ENCODE data around the gene NUBP2.

Gene NUBP2

DNA sequence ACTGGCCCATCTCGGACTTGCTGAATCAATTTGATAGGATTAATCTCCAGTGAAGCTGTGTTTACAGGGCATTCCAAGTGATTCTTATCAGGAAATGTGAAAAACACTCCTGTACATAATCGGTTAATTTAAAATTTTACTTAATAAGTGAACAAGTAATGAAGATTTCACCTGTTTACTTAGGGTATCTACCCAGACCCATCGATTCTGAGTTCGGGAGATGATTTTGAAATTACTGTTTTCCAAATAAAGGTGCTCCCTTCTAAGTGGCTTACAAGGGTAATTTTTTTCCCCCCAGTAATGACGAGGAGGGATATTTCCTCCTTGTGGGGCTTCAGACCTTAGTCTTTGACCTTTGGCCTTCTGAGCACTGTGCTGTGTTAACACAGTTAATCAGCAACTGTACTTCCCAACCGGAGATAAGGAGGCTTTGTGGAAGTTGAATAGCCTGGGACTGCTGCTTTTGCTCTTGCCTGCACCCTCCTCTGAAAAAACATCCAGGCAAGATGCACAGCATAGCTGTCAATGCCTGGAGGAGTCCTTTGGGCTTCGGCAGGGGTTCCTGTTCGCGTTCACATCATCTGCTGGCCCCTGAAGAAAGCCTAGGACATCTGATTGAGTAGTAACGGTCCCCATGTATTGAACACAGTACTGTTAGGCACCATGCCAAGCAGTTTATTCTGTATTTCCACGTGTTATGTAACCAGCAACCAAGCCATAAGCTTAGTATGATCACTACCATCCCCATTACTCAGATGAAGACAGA, 46.1 kb downstream of the NUBP2 start:
- DNase-seq (ENCODE audit: low spot score), result no peak

DNA sequence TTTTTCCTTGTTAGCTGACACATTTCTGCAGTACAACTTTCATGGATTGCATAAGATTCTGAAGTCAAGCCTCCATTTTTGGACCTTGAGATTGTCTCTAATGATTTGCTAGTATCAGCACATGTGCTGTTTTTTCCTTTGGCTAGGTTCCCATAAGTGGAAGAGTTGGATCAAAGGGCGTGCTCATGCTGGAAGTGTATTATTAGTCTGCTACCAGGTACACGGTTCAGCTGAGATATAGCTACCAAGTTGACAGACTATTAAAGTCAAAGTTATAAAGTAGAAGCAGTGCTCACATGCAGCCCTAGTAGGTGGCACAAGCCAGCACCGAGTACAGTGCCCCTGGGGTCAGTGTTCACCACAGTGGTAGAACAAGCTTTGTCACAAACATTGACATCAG, 47.5 kb downstream of the NUBP2 start:
- DNase-seq (ENCODE audit: low spot score), result no peak

DNA sequence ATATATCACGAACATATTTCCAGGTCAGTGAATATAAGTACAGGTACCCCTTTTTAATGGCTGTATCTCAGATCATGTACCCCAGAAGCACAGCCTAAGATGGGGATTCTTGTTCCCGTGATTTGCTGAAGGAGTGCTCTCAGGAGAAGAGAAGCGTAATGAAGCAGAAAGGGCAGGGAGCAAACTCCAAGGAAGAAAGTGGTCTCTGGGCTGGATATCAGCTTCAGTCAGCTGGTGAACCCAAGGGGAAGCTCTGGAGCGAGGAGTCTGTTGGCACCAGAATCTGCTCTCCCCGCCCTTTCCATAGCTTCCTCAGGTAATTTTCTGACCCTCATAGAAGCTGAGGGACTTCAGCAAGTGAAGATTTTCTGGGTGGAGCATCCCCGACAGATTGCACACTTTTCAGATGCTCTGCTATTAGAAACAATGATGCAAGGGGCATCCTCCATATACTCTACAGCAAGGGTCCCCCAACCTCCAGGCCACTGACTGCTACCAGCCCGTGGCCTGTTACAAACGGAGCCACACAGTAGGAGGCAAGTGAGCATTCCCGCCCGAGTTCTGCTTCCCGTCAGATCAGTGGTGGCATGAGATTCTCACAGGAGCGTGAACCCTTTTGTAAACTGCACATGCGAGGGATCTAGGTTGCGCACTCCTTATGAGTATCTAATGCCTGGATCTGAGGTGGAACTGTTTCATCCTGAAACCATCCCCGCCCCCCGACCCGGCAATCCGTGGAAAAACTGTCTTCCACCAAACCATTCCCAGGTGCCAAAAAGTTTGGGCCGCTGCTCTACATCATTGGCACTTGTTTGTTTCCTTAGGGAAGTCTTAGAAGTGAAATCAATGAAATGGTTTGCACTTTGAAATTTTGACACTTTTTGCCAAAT, 48.7 kb downstream of the NUBP2 start:
- no peak for DNase-seq (ENCODE audit: low spot score)

DNA sequence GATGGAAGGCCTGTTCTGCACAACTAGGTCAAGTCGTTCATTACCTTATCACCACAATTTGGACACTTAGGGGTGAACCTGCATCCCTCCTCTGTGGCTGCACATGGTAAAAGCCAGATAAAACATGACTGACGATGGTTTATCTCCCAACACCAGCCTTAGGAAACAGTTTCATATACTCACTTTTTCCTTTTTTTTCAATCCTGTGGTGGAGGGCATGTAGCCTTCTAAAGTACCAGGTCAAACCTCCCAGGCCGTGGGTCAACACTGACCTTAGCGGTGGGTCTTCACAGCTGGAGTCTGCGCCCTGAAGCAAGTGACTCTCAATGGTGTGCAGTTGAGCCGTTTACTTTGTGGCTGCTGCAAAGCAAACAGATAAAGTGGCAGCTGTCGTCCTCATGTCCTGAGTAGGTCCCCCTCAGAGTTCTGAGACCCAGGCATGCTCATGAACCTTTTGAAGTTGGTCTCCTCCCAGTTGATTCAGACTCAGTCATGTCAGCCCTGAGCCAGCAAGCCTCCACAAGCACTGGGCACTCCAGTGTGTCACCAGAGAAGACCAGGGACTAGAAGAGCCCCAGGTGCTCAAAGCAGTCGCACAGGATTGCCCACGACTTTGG, 50.2 kb downstream of the NUBP2 start:
- DNase-seq (ENCODE audit: low spot score), result no peak

DNA sequence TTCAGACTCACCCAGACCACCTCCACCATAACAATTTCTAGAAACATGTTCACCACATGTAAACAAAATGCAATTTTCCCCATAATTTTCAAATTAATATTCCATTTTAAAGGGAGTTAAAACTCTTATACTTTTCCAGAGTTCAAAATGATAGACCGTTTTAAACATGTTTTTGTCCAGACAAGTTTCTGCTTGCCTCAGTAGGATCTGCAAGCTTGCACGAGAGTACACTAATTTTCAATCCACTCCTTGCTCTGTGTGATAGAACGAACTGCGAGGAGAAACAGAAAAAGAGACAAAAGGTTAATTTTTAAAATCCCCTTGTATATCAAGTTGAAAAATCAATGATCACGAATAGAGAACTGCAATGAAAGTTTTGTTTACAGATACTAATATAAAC, 51.3 kb downstream of the NUBP2 start:
- DNase-seq (ENCODE audit: low spot score), result no peak
